ENCODE measurements around the gene KCTD16.

KCTD16 gene

DNA sequence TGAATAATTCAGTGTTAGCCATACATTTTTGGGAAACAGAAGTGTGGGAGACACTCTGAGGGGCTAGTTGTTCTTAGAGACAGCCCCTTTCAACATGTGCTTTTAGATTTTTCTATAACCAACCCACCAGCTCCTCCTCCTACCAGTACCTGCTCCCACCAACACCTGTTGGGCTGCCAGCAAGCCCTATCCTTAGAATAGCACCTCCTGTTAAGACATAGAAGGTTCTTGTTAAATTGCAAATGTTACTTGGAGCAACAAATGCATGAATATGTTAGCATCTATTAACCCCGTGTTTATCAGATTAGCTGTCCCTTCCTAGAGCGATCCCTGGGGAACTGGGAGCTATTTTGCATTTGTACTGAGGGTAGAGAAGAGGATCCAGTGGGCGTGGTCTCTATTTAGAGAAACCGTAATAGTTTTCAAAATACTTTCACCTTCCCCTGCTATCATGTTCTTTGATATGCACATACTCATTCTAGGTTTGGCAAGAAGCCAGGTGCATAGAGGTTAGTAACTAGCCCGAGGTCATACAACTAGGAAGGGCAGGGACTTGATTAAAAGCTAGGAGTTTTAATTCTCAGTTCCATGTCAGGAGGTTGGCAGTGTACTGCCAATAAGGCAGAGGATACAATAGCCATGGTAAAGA, 334.4 kb downstream of the KCTD16 start:
- in situ Hi-C loops (cut with HindIII; ENCODE audit: low sequenced_read_pairs): no loop called here

DNA sequence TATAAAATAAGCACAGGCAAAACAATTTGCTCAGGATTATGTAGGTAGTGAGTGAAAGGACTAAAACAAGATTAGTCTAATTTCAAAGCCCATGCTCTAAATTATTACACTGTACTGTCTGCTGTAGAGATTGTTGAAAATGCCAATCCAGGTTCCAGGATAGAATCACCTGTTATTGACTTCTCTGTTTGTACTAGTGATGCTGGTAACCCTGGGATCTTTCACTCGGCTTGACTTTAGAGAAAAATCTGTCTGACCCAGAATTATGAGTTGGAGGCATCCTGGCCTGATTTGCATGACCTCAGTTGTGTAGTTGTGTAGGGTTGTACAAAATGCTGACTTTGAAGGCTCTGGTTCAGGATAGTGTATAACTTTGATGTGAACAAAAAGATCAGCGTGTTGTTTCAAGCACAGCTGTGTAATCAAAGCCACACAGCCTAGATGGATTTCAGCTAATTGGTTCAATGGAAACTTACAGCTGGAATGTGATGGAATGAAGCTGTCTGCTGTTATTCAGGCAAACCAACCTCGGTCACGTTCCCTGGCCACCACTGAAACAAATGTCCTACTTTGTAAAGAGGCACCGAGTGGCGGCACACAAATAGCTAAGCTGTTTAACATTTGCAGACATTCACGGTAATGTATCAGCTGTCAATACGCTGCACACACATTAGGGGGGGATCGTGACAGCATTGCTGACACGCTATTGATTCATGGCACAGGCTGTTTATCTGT, 340.3 kb downstream of the KCTD16 start:
- in situ Hi-C loops (cut with HindIII; ENCODE audit: low sequenced_read_pairs): no loop called here

DNA sequence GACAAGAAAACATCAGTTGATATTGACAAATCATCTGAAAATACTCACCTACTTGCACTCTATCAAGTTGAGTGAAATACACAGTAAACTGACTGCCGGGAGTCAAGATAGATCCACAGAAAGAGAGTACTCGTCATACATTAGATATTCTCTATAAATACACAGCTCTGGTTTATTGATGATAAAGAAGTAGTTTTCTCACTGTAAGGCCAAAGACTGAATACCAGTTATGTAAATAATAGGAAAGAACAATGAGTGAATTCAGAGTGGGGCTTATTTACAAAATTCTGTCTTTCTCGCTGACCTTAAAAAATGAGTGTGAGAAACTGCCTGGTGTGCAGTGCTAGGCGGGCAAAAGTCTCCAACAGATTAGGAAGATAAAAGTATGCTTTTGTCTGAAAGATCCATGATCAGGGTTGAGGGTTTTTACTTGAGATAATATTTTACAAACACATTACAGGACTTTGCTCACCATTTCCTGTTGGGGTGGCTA, 341.0 kb downstream of the KCTD16 start:
- in situ Hi-C loops (cut with HindIII; ENCODE audit: low sequenced_read_pairs): no loop called here

DNA sequence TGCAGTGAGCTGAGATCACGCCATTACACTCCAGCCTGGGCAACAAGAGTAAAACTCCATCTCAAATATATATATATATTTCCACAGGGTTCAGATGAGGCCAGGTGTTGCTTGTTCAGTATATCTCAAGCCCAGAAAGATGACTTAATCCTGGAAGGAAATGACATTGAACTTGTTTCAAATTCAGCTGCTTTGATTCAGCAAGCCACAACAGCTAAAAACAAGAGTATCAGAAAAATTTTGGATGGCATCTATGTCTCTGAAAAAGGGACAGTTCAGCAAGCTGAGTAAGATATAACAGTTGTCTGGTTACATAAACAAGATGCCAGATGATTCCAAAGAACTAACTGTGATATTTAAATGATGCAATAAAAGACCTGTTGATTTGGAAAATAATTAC, 352.0 kb downstream of the KCTD16 start:
- in situ Hi-C loops (cut with HindIII; ENCODE audit: low sequenced_read_pairs): no loop called here

DNA sequence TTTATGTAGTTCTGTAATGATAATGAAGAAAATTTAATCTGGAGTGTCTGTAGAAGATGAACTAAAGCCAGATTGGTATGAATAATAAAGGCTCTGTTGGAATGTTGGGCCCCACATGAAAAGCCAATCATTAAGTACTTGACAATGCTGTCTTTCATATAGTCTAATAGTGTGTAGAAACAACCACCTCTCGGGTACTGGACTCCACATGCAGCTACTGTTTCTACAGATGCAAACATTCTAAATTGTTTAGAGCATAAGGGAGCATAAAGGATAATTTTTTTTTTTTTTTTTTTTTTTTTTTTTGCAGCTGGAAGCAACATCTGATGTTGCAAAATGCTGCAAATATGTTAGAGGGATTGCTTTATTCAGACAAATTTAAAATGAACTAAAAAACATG, 354.3 kb downstream of the KCTD16 start:
- in situ Hi-C loops (cut with HindIII; ENCODE audit: low sequenced_read_pairs): no loop called here

DNA sequence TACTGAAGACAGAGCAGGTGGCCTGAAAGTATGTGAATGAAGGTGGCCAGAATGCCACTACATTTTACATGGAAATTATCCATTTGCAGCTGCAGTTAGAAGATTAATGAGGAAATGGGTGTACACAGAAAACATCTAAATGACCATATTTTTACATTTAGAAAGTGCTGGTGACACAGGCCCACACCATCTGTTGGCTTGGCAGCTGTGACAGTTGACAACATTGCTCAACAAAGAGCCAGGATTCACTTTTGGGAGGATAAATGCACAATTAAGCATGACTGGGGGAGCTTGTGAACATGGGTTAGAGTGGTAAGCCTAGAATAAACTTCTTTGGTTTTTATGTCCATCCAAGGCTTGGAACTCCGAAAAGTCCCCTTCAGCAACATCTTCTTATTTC, 360.5 kb downstream of the KCTD16 start:
- in situ Hi-C loops (cut with HindIII; ENCODE audit: low sequenced_read_pairs): no loop called here

All from DLD1 (cell line).